Gastroesophageal sphincter (tissue), 4 donors: ENCODE measurements around the gene GCN1. TPM values are rescaled to one million over a fixed set of nuclear protein-coding genes. Genes with fewer than 3 reads are reported as not detected.
A peak's percentile ranks its signal among the peaks of the same experiment; 100 is the strongest.

ENCODE experiments used
- ATAC-seq: fragments of 150-250 bp; one replicate; pipeline ENCODE4 v1.9.1; 2016; ENCODE audit warnings: mild to moderate bottlenecking, moderate library complexity
- H3K27ac ChIP-seq, 4 donors: fragments of 200-600 bp; sonication (generic) in 3 of 4; 1 replicate in 3 of 4; 2 replicates in 1 of 4; pipeline ENCODE4 v1.5.1; 2016 to 2019
- H3K27me3 ChIP-seq: fragments of 200-600 bp; sonication (generic); one replicate; pipeline ENCODE4 v1.5.1; 2019
- H3K36me3 ChIP-seq, 2 donors: fragments of 200-600 bp; sonication (generic); one replicate each; pipeline ENCODE4 v1.5.1; 2019; ENCODE audit warnings: control low read depth in 1 of 2
- H3K4me1 ChIP-seq, 3 donors: fragments of 200-600 bp; sonication (generic); 1 replicate in 2 of 3; 2 replicates in 1 of 3; pipeline ENCODE4 v1.5.1; 2016 to 2019; ENCODE audit warnings: control low read depth in 2 of 3
- H3K4me3 ChIP-seq, 2 donors: fragments of 200-600 bp; sonication (generic); one replicate each; pipeline ENCODE4 v1.5.1; 2019; ENCODE audit warnings: mild to moderate bottlenecking in 1 of 2, moderate library complexity in 1 of 2
- H3K9me3 ChIP-seq, 3 donors: fragments of 200-600 bp; sonication (generic); one replicate each; pipeline ENCODE4 v1.5.1; 2017 to 2019; ENCODE audit warnings: control low read depth in 2 of 3
- EP300 ChIP-seq: sonication (generic); formaldehyde crosslinking; IDR thresholded peaks from one replicate; pipeline ENCODE4 v1.6.1; 2017; ENCODE audit warnings: antibody characterized with exemption, mild to moderate bottlenecking
- POLR2A ChIP-seq, 2 donors: fragments of 450-650 bp; IDR thresholded peaks; one replicate each; pipeline ENCODE4 v1.6.1; 2017; ENCODE audit warnings: antibody characterized with exemption in 2 of 2, mild to moderate bottlenecking in 2 of 2, moderate library complexity in 1 of 2
- POLR2AphosphoS5 ChIP-seq: sonication (generic); formaldehyde crosslinking; IDR thresholded peaks from one replicate; pipeline ENCODE4 v1.6.1; 2017; ENCODE audit warnings: antibody characterized with exemption
- WGBS, 2 donors: methylation state at CpG; one replicate each; pipeline ENCODE4 v1.1.5; 2018; ENCODE audit warnings: low coverage in 1 of 2; 5-methylcytosine and 5-hydroxymethylcytosine counted together
- total RNA-seq, 4 donors: library from RNA; depleted of rRNA; stranded (reverse); fragments of >200 nt; gene quantifications; one replicate each; pipeline ENCODE4 v1.1.0, GENCODE V29; 2016
- TF ChIP-seq, protein P1 (sequence below), 4 experiments: fragments of 200-600 bp in 2 of 4; fragments of 450-650 bp in 2 of 4; sonication (generic) in 1 of 4; IDR thresholded peaks; one replicate each; pipeline ENCODE4 v1.5.1; 2017 to 2019; ENCODE audit warnings: antibody characterized with exemption in 4 of 4, mild to moderate bottlenecking in 2 of 4, moderate library complexity in 2 of 4

Gene GCN1
- total RNA-seq, 4 donors from 2014 or later: 39.3 to 82.2 (median 56.0) TPM

DNA sequence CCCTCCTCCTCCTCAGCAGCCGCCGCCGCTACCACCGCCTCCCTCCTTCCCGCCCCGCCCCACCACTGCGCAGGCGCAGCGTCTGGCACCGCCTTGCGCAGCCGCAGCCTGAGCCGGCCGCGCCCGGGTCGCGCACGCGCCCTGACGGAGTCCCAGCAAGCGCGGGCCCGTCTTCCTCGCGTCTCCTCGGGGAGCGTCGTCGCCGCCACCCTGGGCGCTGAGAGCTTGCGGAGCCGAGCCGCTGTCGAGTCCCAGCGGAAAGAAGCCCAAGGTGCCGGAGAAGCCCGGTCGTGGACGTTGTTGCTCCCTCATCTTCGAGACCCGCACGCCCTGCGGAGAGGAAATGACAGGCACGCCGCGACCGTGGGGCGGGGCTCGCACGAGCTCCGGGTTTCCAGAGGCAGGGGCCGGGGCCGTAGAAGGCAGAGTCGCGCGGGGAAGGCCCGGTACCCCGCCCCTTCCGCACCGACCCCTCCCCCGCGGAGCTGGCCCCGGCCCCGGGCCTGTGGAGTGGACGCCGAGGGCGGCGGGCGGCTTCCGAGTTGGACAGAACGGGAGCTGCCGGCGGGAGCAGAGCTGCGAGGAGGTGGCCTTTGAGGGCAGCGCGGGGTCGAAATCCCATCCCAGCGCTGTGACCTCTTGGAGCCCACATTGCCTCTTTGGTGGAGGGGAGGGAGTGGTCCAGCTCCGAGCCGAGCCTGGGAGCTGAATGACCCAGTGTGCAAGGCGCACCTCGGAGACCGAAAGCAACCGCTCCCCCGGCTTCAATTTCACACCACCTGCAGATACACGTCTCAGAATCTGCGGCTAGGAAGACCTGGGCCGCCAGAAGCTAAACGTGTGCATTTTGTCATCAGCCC lies 77.5 kb downstream of the GCN1 start:
- WGBS, 2 donors: 0% methylated on average over 9 of the region's 91 CpGs; no CpG with 5 or more reads in 1 of the 2 donors
- Histone ChIP-seq H3K4me1 (peaks cover 0 to 73% (median 28%) of the 10 kb centered on the region in 3 donors), H3K27ac (peak overlapping the region; percentile 89 to 98 (median 94)), H3K9me3 (no peaks in the 10 kb centered on the region), H3K27me3 (no peaks in the 10 kb centered on the region), H3K4me3 (peak overlapping the region; percentile 71 to 78), H3K36me3 (peaks cover 0 to 19% of the 10 kb centered on the region in 2 donors)
- peak; percentile 98 for ATAC-seq
- no peak for TF ChIP-seq EP300
- TF ChIP-seq POLR2A (IDR thresholded peaks at IDR 0.05): peak; percentile 77 to 81
- TF ChIP-seq, protein P1, sequence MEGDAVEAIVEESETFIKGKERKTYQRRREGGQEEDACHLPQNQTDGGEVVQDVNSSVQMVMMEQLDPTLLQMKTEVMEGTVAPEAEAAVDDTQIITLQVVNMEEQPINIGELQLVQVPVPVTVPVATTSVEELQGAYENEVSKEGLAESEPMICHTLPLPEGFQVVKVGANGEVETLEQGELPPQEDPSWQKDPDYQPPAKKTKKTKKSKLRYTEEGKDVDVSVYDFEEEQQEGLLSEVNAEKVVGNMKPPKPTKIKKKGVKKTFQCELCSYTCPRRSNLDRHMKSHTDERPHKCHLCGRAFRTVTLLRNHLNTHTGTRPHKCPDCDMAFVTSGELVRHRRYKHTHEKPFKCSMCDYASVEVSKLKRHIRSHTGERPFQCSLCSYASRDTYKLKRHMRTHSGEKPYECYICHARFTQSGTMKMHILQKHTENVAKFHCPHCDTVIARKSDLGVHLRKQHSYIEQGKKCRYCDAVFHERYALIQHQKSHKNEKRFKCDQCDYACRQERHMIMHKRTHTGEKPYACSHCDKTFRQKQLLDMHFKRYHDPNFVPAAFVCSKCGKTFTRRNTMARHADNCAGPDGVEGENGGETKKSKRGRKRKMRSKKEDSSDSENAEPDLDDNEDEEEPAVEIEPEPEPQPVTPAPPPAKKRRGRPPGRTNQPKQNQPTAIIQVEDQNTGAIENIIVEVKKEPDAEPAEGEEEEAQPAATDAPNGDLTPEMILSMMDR (IDR thresholded peaks at IDR 0.05): no peak
- TF ChIP-seq POLR2AphosphoS5: peak; percentile 74

DNA sequence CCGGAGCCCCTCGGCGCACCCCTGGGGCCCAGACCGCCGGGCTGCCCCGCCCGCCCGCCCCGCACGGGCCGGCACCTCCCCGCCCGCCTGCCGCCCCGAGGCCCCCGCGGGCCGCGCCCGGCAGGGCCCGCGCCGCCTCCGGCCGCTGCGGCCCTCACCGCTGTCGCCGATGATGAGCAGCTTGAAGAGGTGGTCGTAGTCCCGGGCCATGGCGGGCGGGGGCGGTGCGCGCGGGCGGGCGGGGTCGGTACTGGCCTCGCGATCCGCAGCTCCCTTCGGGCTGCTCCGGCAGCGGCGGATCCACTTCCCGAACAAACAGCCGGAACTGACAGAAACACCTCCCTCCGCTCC lies 78.1 kb downstream of the GCN1 start, which contains the start of gene RAB35:
TSS of gene RAB35 (minus strand) at position 313 of the 351 bp plus-strand sequence. CDS start at position 210, 103 bp downstream.
- ATAC-seq: peak; percentile 54
- TF ChIP-seq, protein P1 (IDR thresholded peaks at IDR 0.05): peak in 1 of 4 experiments; percentile 12
- no peak for TF ChIP-seq EP300
- peaks cover 0 to 23% of the 10 kb centered on the region in 2 donors for H3K36me3 ChIP-seq
- H3K4me1 ChIP-seq: peaks cover 0 to 79% (median 28%) of the 10 kb centered on the region in 3 donors
- no CpG with 5 or more reads among the region's 50 CpGs for WGBS, 2 donors
- H3K9me3 ChIP-seq: no peaks in the 10 kb centered on the region
- H3K4me3 ChIP-seq: peak within 1 kb of the TSS; percentile 71 to 78
- H3K27ac ChIP-seq: peak within 1 kb of the TSS; percentile 89 to 98 (median 94)
- H3K27me3 ChIP-seq: no peaks in the 10 kb centered on the region

DNA sequence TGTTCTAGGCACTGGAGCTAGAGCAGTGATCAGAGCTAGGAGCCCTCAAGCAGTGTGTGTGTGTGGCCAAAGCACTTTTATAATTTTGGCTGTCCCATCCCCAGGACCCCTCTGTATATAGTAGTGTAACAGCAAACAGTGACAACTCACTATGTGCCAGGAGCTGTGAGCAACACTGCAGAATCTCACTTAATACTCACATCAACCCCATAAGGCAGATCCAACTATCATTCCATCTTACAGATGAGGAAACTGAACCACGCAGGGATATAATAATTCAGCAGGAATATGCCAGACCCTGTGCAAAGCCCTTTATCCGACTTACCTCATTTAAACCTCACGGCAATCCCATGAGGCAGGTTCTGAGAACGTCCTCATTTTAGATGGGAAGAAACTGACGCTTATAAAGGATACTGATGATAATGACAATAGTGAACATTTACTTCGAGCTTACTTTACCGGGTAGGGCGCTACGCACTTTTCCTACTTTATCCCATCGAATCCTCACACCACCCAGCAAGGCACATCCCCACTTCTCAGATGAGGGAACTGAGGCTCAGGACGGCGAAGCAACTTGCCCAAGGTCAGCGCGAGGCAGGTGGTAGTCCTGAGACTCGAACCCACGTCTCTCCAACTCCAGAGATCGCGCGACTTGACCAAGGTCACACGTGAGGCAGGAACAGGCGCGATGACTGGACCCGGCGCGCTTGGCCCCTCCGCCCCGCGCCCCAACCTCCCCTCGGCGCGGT lies 78.6 kb downstream of the GCN1 start:
- Histone ChIP-seq H3K4me1 (peaks cover 0 to 82% (median 28%) of the 10 kb centered on the region in 3 donors), H3K36me3 (peaks cover 0 to 23% of the 10 kb centered on the region in 2 donors), H3K9me3 (no peaks in the 10 kb centered on the region), H3K4me3 (peak overlapping the region; percentile 71 to 78), H3K27me3 (no peaks in the 10 kb centered on the region), H3K27ac (peak overlapping the region; percentile 89 to 98 (median 94))
- no peak for ATAC-seq
- WGBS, 2 donors: 18 to 34% methylated on average over 5 to 14 of the region's 31 CpGs
- TF ChIP-seq POLR2A (IDR thresholded peaks at IDR 0.05) (no peak), POLR2AphosphoS5 (no peak), EP300 (no peak)
- TF ChIP-seq, protein P1 (IDR thresholded peaks at IDR 0.05): no peak

DNA sequence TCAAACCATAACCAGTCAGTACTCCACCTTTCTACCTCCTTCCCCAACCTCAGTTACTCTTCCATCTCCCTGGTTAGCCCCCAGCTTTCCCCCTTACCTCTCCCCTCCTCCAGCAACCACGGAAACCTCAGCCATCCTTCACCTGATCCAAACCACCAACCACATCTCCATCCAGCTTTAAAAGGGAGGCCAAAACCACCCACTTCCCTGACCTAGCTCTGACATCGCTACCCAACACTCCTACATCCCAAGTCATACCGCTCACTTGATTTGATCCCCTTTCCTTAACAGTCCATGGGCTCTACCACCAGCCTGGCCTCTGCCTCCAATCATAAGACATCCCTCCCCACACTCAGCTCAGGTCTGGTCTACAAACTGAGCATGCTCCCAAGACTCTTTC lies 79.4 kb downstream of the GCN1 start:
- H3K27ac ChIP-seq: peak overlapping the region in 1 of 4 donors; percentile 98
- 60 to 94% methylated on average over 2 to 3 of the region's 3 CpGs for WGBS, 2 donors
- H3K4me3 ChIP-seq: peak overlapping the region; percentile 71 to 78
- H3K4me1 ChIP-seq: peaks cover 0 to 81% (median 34%) of the 10 kb centered on the region in 3 donors
- no peak for ATAC-seq
- H3K36me3 ChIP-seq: peaks cover 0 to 23% of the 10 kb centered on the region in 2 donors
- no peaks in the 10 kb centered on the region for H3K9me3 ChIP-seq
- no peak for TF ChIP-seq POLR2AphosphoS5
- no peak for TF ChIP-seq EP300
- TF ChIP-seq POLR2A (IDR thresholded peaks at IDR 0.05): no peak
- TF ChIP-seq, protein P1 (IDR thresholded peaks at IDR 0.05): no peak
- no peaks in the 10 kb centered on the region for H3K27me3 ChIP-seq
